ENCODE measurements around the gene HDAC3.

Gene HDAC3

GRCh38 chr5:141637123-141637766, 596 bp upstream of the HDAC3 start:
- no peaks in the 10 kb centered on the region for H3F3A ChIP-seq (ENCODE audit: low read depth)
- TF ChIP-seq EZH2phosphoT487 (IDR thresholded peaks at IDR 0.05; ENCODE audit: borderline replicate concordance) (no peak), CTCF (conservative IDR thresholded peaks at IDR 0.05; ENCODE audit: low read length) (no peak)
- no peaks in the 10 kb centered on the region for H3K36me3 ChIP-seq (ENCODE audit: insufficient read depth, low read length)
- no peaks in the 10 kb centered on the region for H3K27me3 ChIP-seq (ENCODE audit: insufficient read depth, low read length, poor library complexity, severe bottlenecking)
- H3K4me3 ChIP-seq (ENCODE audit: low read length, poor library complexity, severe bottlenecking), result peak overlapping the region; percentile 85
- peak overlapping the region; percentile 59 for H3K9ac ChIP-seq (ENCODE audit: low read depth, low read length, poor library complexity, severe bottlenecking)
- H4K20me1 ChIP-seq (ENCODE audit: insufficient read depth, low read length, poor library complexity, severe bottlenecking), result peaks cover 23% of the 10 kb centered on the region
- H2AFZ ChIP-seq (ENCODE audit: low read length), result peak overlapping the region; percentile 87
- no peaks in the 10 kb centered on the region for H3K9me2 ChIP-seq (replicated peaks; ENCODE audit: low read depth, low read length)
- H3K9me3 ChIP-seq (ENCODE audit: insufficient read depth, low read depth, low read length), result no peaks in the 10 kb centered on the region
- peaks cover 42% of the 10 kb centered on the region for H3K4me1 ChIP-seq (ENCODE audit: insufficient read depth, low read length, poor library complexity, severe bottlenecking)
- peak overlapping the region; percentile 93 for H3K4me2 ChIP-seq (ENCODE audit: low read depth, low read length, poor library complexity, severe bottlenecking)
- peaks cover 41% of the 10 kb centered on the region for H3K79me2 ChIP-seq (ENCODE audit: insufficient read depth, low read length)

GRCh38 chr5:141636106-141636412, 590 bp downstream of the HDAC3 start:
- H3K9ac ChIP-seq (ENCODE audit: low read depth, low read length, poor library complexity, severe bottlenecking), result peak overlapping the region; percentile 86
- H3K9me2 ChIP-seq (replicated peaks; ENCODE audit: low read depth, low read length), result no peaks in the 10 kb centered on the region
- no peaks in the 10 kb centered on the region for H3F3A ChIP-seq (ENCODE audit: low read depth)
- H4K20me1 ChIP-seq (ENCODE audit: insufficient read depth, low read length, poor library complexity, severe bottlenecking), result peaks cover 27% of the 10 kb centered on the region
- TF ChIP-seq CTCF (conservative IDR thresholded peaks at IDR 0.05; ENCODE audit: low read length) (no peak), EZH2phosphoT487 (IDR thresholded peaks at IDR 0.05; ENCODE audit: borderline replicate concordance) (no peak)
- peaks cover 43% of the 10 kb centered on the region for H3K4me1 ChIP-seq (ENCODE audit: insufficient read depth, low read length, poor library complexity, severe bottlenecking)
- peak overlapping the region; percentile 93 for H3K4me2 ChIP-seq (ENCODE audit: low read depth, low read length, poor library complexity, severe bottlenecking)
- H3K9me3 ChIP-seq (ENCODE audit: insufficient read depth, low read depth, low read length), result no peaks in the 10 kb centered on the region
- no peaks in the 10 kb centered on the region for H3K27me3 ChIP-seq (ENCODE audit: insufficient read depth, low read length, poor library complexity, severe bottlenecking)
- H3K4me3 ChIP-seq (ENCODE audit: low read length, poor library complexity, severe bottlenecking), result peak overlapping the region; percentile 85
- no peaks in the 10 kb centered on the region for H3K36me3 ChIP-seq (ENCODE audit: insufficient read depth, low read length)
- H3K79me2 ChIP-seq (ENCODE audit: insufficient read depth, low read length), result peaks cover 51% of the 10 kb centered on the region
- peak overlapping the region; percentile 87; the same call in 1 of the 2 replicates for H2AFZ ChIP-seq (ENCODE audit: low read length)

- H3F3A ChIP-seq (ENCODE audit: low read depth), result no peaks in the 10 kb centered on the region
- peak overlapping the region; percentile 93 for H3K4me2 ChIP-seq (ENCODE audit: low read depth, low read length, poor library complexity, severe bottlenecking)
- H3K4me1 ChIP-seq (ENCODE audit: insufficient read depth, low read length, poor library complexity, severe bottlenecking), result peaks cover 43% of the 10 kb centered on the region
- no peaks in the 10 kb centered on the region for H3K27me3 ChIP-seq (ENCODE audit: insufficient read depth, low read length, poor library complexity, severe bottlenecking)
- peak overlapping the region; percentile 86 for H3K9ac ChIP-seq (ENCODE audit: low read depth, low read length, poor library complexity, severe bottlenecking)
- H4K20me1 ChIP-seq (ENCODE audit: insufficient read depth, low read length, poor library complexity, severe bottlenecking), result peaks cover 30% of the 10 kb centered on the region
- H3K36me3 ChIP-seq (ENCODE audit: insufficient read depth, low read length), result no peaks in the 10 kb centered on the region
- H3K4me3 ChIP-seq (ENCODE audit: low read length, poor library complexity, severe bottlenecking), result peak overlapping the region; percentile 85
- peaks cover 55% of the 10 kb centered on the region for H3K79me2 ChIP-seq (ENCODE audit: insufficient read depth, low read length)
- TF ChIP-seq CTCF (conservative IDR thresholded peaks at IDR 0.05; ENCODE audit: low read length) (no peak), EZH2phosphoT487 (IDR thresholded peaks at IDR 0.05; ENCODE audit: borderline replicate concordance) (no peak)
- H2AFZ ChIP-seq (ENCODE audit: low read length), result no peak overlapping the region
- H3K9me3 ChIP-seq (ENCODE audit: insufficient read depth, low read depth, low read length), result no peaks in the 10 kb centered on the region
- H3K9me2 ChIP-seq (replicated peaks; ENCODE audit: low read depth, low read length), result no peaks in the 10 kb centered on the region
Observed at GRCh38 chr5:141635646-141636045, 1.0 kb downstream of the HDAC3 start.

All from Loucy (cell line).